ENCODE data around the gene RXYLT1.

Gene RXYLT1

DNA sequence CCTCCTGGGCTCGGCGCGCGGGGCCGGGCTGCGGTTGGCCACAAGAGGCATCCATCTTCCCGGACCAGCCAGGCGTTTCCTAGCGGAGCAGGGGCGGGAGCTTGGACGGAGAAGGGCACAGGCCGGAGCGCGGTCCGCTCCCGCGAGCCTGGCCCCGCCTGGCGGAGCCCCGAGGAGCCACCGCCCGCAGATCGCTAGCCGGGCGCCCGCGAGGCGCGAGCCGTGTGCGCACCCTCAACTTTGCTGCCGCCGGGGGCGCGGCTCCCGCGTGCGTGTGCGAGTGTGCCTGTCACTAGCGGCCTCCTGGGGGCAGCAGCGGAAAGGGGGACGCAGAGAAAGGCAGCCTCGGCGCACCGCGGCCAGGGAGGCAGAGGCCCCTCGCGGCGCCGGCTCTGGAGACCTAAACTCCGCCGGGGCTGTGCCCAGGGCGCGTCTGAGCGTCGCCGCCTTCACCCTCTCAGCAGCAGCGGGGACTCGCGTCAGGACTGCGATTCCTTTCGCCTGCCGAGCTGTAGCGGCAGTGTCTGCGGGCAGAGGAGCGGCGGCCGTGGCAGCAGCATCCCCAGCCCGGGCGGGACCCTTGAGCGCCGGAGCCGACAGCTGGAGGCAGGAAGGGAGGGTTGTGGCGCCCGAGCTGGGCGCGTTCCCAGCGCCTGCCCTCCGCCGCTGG is 64.1 kb downstream of the RXYLT1 start:
- peak overlapping the region; percentile 90 for H3K4me3 ChIP-seq
- DNase-seq (ENCODE audit: low read depth, low spot score): peak; percentile 22
- no peaks in the 10 kb centered on the region for H3K9me3 ChIP-seq (ENCODE audit: low read depth, low read length)
- H3K27ac ChIP-seq: no peak overlapping the region
- peak overlapping the region; percentile 68 for H3K9ac ChIP-seq (ENCODE audit: insufficient read length)
- TF ChIP-seq EZH2 (IDR thresholded peaks at IDR 0.05) (no peak), POLR2AphosphoS5 (IDR thresholded peaks at IDR 0.05; ENCODE audit: borderline replicate concordance, low read depth, low read length) (no peak), FOXP2 (optimal IDR thresholded peaks at IDR 0.05; ENCODE audit: control extremely low read depth, extremely low read length, insufficient read depth) (peak; percentile 88)
- no peaks in the 10 kb centered on the region for H3K36me3 ChIP-seq (ENCODE audit: insufficient read depth, low read length)

DNA sequence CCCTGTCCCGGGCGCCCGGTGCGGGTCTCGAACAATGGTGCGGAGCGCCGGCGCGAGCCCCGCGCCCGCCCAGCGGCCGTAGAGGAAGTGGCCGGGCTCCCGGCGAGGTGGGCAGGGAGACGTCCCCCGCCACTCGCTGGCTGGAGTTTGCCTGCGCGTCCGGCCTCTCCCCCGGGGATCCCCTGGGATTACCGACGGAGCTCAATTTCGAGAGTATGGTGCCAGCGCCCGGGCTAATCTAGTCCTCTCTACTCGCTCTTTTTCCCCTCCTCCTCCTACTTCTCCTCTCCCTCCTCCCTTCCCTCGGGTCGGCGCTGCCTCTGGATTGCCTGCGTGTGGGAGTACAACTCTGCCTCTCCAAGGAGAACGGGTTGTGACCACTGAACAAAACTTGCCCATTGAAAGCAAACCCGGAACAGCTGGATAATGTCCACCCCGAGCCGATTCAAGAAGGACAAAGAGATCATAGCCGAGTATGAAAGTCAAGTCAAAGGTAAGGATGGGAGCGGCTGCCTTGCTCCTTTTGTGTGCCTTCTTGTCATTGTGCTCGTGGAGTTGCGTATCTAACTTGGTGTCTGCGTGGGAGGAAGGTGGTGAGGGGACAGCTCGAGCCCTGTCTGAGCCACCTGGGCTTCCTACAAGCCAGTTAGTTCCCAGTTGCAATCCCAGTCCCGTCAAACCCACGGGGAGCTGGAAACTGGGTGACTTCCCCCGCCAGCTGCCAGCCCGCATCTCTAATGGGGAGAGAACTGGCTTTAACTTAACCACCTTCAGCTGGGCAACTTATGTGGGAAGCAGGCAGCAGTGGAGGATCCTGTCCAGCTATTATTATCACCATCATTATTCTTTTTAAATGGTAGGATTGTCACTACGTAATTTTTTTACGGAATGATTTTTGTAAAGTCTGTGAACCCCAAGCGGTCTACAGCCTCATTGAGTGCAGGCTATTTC is 65.0 kb downstream of the RXYLT1 start, which contains the start of gene SRGAP1:
Gene SRGAP1, plus strand, starts transcription at position 310 of the 951 bp plus-strand sequence. Its CDS starts 117 bp downstream, at position 427.
- peak within 1 kb of the TSS; percentile 90 for H3K4me3 ChIP-seq
- peak within 1 kb of the TSS; percentile 68 for H3K9ac ChIP-seq (ENCODE audit: insufficient read length)
- H3K36me3 ChIP-seq (ENCODE audit: insufficient read depth, low read length): no peaks in the 10 kb centered on the region
- no peaks in the 10 kb centered on the region for H3K9me3 ChIP-seq (ENCODE audit: low read depth, low read length)
- H3K27ac ChIP-seq: no peak within 1 kb of the TSS
- TF ChIP-seq FOXP2 (optimal IDR thresholded peaks at IDR 0.05; ENCODE audit: control extremely low read depth, extremely low read length, insufficient read depth): no peak
- TF ChIP-seq POLR2AphosphoS5 (IDR thresholded peaks at IDR 0.05; ENCODE audit: borderline replicate concordance, low read depth, low read length): no peak
- TF ChIP-seq EZH2 (IDR thresholded peaks at IDR 0.05): no peak
- no peak for DNase-seq (ENCODE audit: low read depth, low spot score)

DNA sequence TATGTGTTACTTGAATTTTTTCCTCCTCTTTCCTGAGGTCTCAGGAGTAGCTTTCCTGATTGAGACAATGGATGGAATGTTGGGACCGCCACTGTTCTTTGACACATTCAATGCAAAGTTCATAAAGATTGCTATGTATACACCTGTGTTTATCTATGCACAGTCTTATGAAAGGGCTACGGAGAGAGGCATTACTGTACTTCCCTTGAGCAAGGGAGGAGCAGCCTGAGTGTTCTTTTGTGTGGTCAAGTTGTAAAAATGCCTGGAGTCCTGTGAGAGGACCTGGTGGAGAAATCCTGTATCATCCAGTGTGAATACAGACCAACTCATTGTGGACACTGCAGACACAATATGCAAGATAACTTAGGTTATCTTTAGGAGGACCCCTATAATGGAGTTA is 66.0 kb downstream of the RXYLT1 start:
- H3K9ac ChIP-seq (ENCODE audit: insufficient read length): no peak overlapping the region
- no peak for DNase-seq (ENCODE audit: low read depth, low spot score)

DNA sequence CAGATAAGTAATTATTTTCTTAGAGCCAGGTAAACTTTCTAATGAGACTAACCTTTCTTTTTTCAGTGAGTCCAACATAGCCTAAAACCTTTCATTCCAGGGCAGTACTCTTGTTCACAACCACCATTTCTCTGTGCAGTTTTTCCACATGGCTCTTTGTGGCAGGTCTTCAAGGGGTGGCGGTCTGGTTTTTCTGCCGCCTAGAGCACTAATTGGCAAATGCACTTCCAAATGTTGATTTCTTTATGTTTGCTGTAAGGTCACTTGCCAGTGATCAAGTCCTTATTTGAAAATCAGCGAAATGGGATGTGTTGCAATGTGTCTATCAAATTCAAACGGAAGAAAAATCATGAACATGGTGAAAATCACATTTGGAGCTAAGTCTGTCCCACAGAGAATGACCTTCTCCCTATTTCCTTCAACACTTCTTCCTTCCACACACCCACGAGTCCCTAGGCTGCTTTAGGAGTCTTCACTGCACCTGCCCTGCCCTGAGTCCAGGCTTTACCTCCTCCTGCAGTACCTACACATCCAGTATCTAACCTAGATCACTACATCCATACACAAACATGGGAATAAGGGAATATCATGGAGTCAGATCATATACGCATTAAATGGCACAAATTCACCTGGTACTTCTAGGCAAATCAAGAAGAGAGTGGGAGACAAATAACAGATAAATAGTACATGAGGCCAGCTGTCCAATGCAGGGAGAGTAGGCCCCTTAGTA is 66.7 kb downstream of the RXYLT1 start:
- H3K9ac ChIP-seq (ENCODE audit: insufficient read length): no peak overlapping the region
- H3K9me3 ChIP-seq (ENCODE audit: low read depth, low read length): no peaks in the 10 kb centered on the region
- DNase-seq (ENCODE audit: low read depth, low spot score): no peak
- H3K4me3 ChIP-seq: peak overlapping the region; percentile 90; the same call in 1 of the 2 replicates
- no peaks in the 10 kb centered on the region for H3K36me3 ChIP-seq (ENCODE audit: insufficient read depth, low read length)
- no peak for TF ChIP-seq FOXP2 (optimal IDR thresholded peaks at IDR 0.05; ENCODE audit: control extremely low read depth, extremely low read length, insufficient read depth)
- TF ChIP-seq EZH2 (IDR thresholded peaks at IDR 0.05): no peak
- no peak for TF ChIP-seq POLR2AphosphoS5 (IDR thresholded peaks at IDR 0.05; ENCODE audit: borderline replicate concordance, low read depth, low read length)
- H3K27ac ChIP-seq: no peak overlapping the region

More for the DNA sequence above, 66.0 kb downstream of the RXYLT1 start:
- H3K36me3 ChIP-seq (ENCODE audit: insufficient read depth, low read length): no peaks in the 10 kb centered on the region
- H3K27ac ChIP-seq: no peak overlapping the region
- peak overlapping the region; percentile 90; the same call in 1 of the 2 replicates for H3K4me3 ChIP-seq
- TF ChIP-seq POLR2AphosphoS5 (IDR thresholded peaks at IDR 0.05; ENCODE audit: borderline replicate concordance, low read depth, low read length) (no peak), FOXP2 (optimal IDR thresholded peaks at IDR 0.05; ENCODE audit: control extremely low read depth, extremely low read length, insufficient read depth) (no peak), EZH2 (IDR thresholded peaks at IDR 0.05) (no peak)
- no peaks in the 10 kb centered on the region for H3K9me3 ChIP-seq (ENCODE audit: low read depth, low read length)

DNA sequence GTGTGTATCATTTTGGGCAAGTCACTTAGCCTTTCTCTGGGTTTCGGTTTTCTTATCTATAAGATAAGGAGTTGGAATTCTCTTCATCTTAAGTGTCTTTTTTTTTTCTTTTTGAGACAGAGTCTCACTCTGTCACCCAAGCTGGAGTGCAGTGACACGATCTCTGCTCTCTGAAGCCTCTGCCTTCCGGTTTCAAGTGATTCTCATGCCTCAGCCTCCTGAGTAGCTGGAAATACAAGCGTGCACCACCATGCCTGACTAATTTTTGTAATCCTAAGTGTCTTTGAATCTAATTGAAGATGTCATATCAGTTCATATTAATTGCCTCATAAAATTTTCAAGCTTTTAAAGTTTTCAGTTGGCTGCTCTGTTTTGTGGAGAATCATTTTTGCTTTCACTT is 68.7 kb downstream of the RXYLT1 start:
- no peaks in the 10 kb centered on the region for H3K9me3 ChIP-seq (ENCODE audit: low read depth, low read length)
- H3K27ac ChIP-seq: peak overlapping the region; percentile 60; the same call in 1 of the 2 replicates
- H3K36me3 ChIP-seq (ENCODE audit: insufficient read depth, low read length): no peaks in the 10 kb centered on the region
- no peak overlapping the region for H3K9ac ChIP-seq (ENCODE audit: insufficient read length)
- no peak for TF ChIP-seq FOXP2 (optimal IDR thresholded peaks at IDR 0.05; ENCODE audit: control extremely low read depth, extremely low read length, insufficient read depth)
- no peak for TF ChIP-seq EZH2 (IDR thresholded peaks at IDR 0.05)
- TF ChIP-seq POLR2AphosphoS5 (IDR thresholded peaks at IDR 0.05; ENCODE audit: borderline replicate concordance, low read depth, low read length): no peak
- 0 out of 2 replicates have a peak overlapping the region, but pooled peaks have one; percentile 30 for H3K4me3 ChIP-seq
- no peak for DNase-seq (ENCODE audit: low read depth, low spot score)

DNA sequence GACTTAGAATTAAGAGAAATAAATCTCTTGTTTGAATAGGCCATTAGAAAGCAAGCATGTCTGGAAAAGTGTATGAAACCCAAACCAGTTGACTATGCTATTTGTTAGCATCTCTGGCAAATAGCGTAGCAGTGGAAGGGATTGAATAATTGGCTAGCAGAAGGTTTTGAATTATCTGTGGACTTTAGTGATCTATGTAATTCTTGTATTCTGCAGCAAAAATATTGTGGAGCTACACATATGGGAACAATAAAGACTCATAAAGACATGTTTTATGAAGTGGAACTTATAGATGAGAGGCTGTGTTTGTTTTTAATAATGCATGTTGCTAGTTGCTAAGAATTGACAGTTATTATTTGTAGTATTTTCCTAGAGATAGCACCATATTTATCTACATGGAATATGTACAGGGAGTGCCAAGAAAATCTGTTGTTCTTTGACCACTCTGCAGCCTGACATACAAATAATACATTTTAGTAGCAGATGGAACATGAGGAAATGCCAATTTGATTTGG is 69.5 kb downstream of the RXYLT1 start:
- Histone ChIP-seq H3K4me3 (peak overlapping the region; percentile 30; the same call in 1 of the 2 replicates), H3K9ac (ENCODE audit: insufficient read length) (no peak overlapping the region), H3K27ac (peak overlapping the region; percentile 60; the same call in 1 of the 2 replicates), H3K36me3 (ENCODE audit: insufficient read depth, low read length) (no peaks in the 10 kb centered on the region), H3K9me3 (ENCODE audit: low read depth, low read length) (no peaks in the 10 kb centered on the region)
- no peak for TF ChIP-seq EZH2 (IDR thresholded peaks at IDR 0.05)
- TF ChIP-seq POLR2AphosphoS5 (IDR thresholded peaks at IDR 0.05; ENCODE audit: borderline replicate concordance, low read depth, low read length): no peak
- no peak for TF ChIP-seq FOXP2 (optimal IDR thresholded peaks at IDR 0.05; ENCODE audit: control extremely low read depth, extremely low read length, insufficient read depth)
- DNase-seq (ENCODE audit: low read depth, low spot score): no peak

DNA sequence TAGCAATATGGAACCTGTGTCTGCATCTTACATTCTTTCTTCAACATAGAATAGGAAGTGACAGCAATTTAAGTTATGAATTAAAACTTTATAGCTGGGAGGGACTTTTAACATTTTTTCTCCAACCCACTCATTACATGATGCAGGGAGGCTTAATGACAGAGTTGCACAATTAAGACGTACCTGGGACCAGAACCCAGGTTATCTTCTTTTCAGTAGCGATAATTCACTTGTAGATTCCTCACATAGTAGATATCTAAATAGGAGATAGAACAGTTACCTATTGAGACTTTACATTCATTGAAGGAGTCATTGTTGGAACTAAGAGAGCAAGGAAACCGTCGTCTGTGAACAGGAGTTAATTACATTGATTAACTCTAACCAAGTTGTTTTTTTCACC is 69.9 kb downstream of the RXYLT1 start:
- Histone ChIP-seq H3K4me3 (no peak overlapping the region), H3K36me3 (ENCODE audit: insufficient read depth, low read length) (no peaks in the 10 kb centered on the region), H3K9me3 (ENCODE audit: low read depth, low read length) (no peaks in the 10 kb centered on the region), H3K9ac (ENCODE audit: insufficient read length) (no peak overlapping the region), H3K27ac (peak overlapping the region; percentile 36; the same call in 1 of the 2 replicates)
- TF ChIP-seq POLR2AphosphoS5 (IDR thresholded peaks at IDR 0.05; ENCODE audit: borderline replicate concordance, low read depth, low read length): no peak
- no peak for TF ChIP-seq EZH2 (IDR thresholded peaks at IDR 0.05)
- no peak for TF ChIP-seq FOXP2 (optimal IDR thresholded peaks at IDR 0.05; ENCODE audit: control extremely low read depth, extremely low read length, insufficient read depth)
- DNase-seq (ENCODE audit: low read depth, low spot score): no peak
